ENCODE data around the gene CLK3.

CLK3 gene

DNA sequence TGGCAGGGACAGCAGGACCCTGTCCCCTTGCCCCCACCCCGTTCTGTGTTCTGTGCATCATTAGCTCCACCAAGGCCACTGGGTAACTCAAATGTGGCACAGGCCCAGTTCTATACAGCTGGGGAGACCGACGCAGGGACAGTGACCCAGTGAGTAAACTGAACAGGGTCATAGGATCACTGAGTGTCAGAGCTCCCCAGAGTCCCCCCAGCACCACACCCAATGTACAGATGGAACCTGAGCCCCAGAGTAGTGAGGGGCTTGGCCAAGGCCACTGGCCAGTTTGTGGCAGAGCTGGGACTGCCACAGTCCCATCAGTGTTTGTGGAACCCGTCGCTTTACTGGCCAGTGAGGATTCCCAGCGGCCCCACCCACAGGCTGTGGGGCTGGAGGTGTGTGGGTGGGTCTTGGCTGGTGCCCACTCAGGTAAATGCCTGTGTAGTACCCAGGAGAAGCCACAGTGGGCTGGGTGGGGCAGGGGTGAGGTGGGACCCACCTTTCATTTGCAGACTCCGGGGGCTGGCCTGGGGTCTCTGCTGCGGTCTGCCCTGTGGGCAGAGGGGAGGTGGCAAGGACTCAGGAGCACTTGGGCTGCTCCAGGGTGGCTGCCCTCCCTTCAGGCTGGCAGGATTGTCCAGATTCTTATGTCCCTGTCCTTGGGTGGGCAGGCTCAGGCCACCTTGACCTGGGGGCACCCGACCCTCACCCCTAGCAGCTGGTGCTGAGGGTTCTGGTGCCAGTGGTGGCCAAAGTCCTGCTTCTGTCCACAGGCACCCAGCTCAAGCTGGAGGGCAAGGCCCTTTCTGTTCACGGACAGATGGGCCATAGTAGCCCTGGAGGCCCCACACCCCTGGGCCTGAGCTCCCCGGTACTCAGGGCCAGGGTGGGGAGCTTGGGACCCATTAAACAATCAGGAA is 11.6 kb upstream of the CLK3 start:
- DNase-seq: no peak

DNA sequence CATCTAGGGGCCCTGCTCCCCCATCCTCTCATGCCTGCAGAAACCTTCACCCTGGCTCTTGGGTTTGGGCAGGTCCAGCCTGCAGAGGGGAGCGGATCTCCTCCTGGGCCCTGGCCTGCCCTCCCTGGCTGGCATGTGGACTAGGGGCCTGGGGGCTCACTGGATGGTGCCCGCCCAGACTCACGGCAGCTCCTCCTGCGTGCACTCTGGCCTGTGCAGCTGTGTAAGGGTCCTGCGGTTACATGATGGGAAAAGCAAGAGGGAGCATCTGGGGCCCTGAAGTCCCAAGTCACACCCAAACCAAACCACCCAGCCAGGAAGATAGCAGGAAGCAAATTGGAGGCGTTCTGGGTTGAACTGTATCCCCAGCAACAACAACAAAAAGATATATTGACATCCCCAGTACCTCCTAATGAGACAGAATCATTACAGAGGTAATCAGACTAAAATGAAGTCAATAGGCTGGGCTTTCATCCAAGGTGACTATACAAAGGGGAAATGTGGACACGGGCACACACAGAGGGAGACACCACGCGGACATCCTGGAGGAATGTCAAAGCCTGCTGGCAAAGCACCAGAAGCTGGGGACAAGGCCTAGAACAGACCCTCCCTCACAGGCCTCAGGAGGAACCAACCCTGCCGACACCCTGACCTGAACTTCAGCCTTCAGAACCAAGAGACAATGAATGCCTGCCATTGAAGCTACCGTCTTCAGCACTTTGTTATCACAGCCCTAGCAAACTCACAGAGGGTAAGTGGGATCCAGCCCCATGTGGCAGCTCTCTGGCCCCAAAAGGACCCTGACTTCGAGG is 10.4 kb upstream of the CLK3 start:
- no peak for DNase-seq

DNA sequence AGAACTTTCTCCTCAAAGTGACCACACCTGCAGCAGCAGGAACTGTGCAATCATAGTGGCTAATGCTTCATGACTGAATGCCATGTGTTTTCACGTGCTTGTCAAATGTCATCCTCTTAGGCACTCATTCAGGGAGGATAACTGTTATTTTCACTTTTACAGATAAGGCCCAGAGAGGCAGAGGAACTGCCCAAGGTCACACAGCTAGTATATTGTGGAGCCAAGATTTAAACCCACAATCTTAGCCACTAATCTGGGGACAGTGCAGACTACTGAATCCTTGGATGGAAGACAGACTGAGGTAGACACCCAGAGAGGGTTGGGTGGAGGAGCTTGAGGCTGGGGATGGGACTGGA is 9.9 kb upstream of the CLK3 start:
- DNase-seq: no peak

DNA sequence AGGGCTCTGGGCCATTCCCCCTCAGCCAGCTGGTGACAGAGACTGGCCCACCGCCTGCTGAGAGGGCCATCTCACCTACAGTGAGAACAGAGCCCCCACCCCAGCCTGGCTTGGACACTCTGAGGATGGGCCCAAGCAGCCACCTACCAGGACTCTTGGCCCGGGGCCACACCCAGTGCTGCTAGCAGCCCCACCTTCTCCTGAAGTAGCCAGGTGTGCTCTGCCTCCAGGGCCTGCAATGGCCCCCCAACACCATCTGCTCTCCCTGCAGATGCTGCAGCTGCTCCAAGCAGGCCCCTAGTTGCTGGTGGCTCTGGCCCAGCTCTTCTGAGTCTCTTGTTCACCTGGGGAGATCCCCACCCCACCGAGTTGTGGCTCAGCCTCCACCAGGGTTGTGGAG is 6.8 kb upstream of the CLK3 start:
- DNase-seq: no peak

DNA sequence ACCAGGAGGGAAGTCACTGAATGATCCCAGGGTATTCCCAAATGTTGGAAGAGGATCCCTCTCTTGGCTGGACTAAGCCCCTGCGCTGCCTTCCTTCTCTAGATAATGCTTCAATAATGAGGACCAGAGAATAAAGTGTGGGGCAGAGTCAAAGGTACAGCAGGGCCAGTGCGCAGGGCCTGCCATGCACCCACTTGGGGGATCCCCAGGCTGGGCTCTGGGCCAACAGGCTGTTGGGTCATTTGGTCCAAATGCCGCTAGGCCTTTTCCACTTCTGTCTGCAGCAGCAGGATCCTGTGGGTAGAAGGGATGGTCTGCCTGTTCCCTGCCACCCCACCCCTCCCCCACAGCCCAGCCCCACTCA is 5.7 kb upstream of the CLK3 start:
- no peak for DNase-seq

DNA sequence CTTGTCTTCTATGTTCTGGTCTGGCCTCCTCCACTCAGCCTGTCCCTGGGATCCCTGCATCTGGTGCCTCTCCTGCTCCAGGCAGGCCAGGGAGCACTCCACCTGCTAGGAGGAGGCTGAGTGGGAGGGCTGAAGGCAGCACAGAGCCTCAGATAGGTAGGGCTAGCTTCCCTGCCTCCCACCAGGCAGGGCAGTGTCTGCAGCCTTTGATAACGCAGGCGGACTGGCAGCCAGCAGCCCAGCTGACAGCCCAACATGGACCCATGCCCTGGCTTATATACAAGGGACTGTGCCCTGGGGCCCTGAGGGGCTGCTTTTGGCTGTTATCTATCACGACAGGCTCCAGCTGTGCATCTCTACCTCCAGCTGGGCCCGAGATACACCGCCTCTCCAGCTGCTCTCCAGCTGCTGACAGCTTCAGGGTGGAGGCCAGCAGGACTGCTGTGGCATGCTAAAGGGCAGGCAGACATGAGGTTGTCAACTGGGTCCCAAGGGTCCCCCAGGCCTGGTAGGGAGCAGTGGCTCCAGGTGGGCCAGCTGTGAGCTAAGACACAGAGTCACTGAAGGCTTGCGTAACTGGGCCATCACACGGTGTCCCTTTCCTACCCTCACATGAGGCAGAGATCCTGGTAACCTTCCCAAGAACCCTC is 5.2 kb upstream of the CLK3 start:
- DNase-seq: no peak

DNA sequence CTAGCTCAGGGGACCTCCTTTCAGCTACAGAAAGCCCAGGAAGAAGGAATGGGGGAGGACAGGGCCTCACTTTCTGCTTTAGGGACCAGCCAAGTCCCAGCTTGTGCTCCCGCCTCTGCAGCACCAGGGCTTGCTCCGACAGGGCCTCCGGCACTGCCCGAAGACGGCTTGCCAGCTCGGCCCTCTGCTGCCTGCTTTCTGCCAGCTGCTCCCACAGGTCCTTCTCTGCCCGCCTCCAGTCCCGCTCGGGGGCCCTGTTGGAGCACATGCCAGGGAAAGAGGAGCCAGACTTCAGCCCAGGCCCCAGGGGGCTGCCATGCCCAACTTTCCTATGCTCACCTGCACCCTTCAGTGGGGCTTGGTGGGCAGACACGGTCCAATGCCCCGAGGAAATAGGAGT is 4.3 kb upstream of the CLK3 start:
- no peak for DNase-seq

DNA sequence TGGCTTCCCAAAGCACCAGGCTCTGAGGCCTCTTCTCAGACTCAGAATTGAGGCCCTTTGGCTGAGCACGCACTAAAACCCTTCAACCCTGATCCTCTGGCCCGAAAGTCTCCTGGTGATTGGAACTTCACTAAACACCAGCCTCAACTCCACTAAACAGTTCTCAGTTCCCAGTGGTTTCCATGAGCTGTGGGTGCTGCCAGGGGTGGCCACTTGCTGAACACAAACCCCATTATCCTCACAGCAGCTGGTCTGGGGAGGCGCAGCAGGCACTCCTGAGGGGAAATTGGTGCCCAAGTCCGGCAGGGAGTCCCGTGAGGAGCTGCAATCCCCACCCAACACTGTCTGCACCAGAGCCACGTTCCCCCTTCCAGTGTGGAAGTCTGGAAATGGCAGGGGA is 3.8 kb upstream of the CLK3 start:
- no peak for DNase-seq

DNA sequence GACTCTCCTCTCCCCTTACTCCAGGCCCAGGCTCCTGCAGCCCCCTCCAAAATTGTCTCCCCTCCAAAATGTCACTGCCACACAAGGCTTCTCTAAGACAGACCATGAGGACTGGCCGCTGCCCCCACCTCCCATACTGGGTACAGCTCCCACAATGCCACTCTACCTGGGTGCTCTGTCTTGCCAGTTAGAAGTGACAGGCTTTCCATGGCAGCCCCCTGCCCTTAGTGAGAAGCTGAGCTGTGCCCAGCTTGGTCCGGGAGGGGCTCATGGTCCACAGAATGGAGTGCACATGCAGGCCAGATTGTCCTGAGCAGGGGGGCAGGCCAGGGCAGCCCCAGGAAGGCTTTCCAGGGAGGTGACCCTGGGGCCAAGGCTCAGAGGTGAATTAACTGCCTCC is 3.0 kb upstream of the CLK3 start:
- DNase-seq: no peak

DNA sequence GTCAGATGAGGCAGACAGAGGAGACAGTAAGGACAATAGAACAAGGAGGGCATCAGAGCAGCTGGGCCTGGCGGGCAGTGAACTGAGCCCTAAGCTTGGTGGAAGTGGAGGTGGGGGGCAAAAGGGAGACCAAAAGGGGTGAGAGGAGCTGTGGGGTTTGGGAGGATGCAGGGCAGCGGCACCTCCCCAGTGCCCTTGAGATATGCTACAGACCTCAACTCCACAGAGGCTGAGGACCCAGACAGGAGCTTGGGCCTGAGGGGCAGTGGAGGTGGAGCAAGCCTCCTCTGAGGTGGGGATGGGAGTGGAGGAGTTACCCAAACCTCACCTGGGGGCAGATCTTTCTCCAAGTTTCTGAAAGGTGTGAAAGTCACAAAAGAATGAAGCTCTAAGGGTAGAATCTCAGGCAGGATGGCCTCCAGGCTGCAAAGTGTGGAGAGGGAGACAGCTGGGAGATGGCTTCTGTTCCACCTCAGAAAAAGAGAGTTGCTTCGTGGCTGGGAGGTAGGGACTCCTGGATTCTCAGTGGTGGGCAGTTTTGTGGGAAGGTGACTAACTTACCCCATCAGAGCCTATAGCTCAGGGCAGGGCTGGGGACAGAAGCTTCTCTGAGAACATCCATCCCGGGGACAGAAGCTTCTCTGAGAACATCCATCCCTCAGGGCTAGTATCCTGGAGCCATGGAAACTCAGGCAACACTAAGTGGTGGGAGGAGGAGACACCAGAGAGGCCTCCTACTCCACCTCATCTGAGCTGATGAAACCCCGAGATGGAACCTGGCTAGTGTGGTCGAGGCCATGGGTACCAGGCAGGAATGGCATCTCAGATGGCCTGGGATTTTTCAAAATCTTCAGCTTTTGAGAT is 2.3 kb upstream of the CLK3 start:
- DNase-seq: no peak

DNA sequence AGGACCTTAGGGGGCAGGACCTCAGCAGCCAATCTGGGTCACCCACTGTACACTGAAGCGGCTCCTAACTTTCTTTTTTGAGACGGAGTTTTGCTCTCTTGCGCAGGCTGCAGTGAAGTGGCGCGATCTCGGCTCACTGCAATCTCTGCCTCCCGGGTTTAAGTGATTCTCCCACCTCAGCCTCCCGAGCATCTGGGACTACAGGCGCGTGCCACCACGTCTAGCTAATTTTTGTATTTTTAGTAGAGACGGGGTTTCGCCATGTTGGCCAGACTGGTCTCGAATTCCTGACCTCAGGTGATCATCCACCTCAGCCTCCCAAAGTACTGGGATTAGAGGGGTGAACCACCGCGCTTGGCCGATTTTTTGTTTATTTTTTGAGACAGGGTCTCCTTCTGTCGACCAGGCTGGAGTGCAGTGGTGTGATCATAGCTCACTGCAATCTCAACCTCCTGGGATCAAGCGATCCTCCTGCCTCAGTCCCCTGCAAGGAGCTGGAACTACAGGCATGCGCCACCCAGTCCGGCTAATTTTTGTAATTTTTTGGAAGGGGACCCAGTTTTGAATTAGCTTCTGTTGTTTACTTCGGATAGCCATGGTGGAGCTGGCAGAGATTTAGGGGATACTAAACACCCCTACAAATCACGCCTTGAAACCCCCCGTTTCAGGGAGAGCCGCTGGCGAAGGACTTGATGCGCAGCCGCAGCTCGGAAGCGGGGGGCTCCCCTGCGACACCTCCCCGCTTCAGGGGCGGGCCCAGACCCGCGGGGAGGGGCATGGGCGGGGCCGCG is 1.5 kb upstream of the CLK3 start:
- no peak for DNase-seq

DNA sequence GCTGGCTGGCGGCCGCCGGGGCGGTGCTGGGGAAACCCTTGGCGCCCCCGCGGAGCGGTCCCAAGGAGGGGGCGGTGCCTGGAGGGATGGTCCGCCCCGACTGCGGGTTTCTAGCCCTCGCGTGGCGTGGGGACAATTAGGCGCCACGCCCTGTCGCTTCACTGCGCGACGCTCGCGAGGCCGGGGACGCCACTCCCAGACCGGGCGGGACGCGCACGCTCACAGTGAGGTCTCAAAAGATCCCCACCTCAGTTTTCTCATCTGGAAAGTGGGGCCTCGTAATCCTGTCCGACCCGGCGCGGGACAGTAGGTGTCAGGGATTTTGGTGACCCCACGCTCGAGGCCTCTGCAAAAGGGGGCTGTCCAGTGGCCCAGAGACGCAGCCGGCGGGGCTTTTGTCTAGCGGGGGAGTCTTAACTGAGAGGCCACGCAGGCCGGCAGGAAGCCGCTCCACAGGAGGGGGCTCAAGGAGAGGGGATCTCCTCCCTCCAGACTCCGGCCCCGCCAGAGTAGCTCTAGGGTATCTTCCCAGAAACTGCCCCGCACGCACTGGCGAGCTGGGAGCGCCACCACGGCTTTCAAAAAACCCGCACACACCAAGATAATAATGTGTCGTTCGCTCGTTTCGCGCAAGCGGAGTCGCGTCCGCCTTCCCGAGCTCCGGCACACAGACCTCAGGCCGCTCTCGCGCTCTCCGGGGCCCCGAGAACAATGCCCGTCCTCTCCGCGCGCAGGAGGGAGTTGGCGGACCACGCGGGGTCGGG is 710 bp upstream of the CLK3 start:
- DNase-seq: peak; percentile 81

DNA sequence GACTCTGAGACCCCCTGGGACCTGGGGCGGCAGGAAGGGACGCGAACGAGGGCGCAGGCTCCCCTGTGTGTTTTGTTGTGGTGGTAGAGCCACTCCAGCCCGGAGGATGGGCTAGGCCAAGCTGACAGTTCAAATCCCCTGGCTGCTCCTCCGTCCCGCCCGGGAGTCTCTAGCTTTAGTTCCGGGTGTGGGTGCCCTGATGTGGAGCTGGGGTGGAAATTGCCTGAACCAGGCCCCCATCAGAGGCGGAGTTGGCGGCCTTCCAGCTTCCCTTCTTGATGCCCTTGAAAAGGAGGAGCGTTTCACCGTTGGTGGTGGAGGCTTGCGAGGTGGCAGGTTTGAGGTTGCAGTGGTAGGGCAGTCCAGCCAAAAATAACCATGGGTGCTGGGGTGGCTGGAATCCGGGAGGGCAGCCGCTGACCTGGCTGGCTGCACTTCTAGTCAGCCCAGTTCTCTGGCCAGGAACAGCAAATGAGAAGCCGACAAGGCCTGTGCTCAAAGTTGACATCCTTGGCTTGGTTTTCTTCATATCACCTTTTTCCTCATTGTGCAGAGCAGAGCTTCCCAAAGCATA is 817 bp downstream of the CLK3 start:
- peak; percentile 11 for DNase-seq

DNA sequence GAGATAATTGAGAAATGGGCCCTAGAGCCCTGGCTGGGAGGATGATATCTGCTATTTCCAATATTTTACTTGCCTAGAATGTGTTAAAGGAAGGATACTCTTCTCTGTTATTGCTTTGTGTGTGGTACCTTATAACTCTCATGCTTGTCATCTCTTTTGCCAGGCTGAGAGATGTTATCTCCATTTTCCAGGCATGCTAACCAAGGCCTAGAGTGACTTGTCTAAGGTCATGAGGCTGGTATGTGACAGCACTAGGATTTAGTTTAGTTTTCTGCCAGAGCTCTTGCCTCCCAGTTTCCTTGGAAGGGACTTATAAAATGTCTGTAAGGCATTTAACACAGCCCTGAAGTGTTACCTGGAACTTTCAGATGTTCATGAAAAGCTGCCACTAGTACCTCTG is 1.4 kb downstream of the CLK3 start:
- DNase-seq: no peak

DNA sequence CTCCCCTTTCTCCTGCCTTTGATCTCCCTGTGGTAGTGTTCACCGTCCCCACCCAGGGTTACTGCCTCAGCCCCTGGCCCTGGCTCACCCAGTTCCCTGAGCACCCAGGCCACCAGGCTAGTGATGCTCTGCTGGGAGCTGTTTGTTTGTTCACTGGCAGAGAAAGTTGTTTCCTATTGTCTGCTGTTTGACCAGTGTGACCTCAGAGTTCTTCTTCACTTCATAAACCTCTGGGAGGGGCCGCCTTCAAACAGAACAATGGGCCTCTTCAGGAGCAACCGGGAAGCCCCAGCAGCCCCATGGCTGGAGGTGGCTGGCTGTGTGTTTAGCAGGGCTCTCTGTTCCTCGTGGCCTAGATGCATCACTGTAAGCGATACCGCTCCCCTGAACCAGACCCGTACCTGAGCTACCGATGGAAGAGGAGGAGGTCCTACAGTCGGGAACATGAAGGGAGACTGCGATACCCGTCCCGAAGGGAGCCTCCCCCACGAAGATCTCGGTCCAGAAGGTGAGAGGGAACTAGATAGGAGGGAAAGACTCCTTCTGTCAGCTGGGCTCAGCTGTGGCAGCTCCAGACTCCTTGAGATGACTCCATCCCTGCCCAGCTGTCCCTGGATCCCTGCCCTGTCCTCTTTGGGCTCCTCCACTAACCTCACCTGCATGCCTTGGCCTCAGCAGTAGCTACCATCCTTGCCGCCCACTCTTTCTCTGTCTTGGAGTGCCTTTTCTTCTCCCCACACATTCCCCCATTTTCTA is 3.4 kb downstream of the CLK3 start:
- DNase-seq: no peak

DNA sequence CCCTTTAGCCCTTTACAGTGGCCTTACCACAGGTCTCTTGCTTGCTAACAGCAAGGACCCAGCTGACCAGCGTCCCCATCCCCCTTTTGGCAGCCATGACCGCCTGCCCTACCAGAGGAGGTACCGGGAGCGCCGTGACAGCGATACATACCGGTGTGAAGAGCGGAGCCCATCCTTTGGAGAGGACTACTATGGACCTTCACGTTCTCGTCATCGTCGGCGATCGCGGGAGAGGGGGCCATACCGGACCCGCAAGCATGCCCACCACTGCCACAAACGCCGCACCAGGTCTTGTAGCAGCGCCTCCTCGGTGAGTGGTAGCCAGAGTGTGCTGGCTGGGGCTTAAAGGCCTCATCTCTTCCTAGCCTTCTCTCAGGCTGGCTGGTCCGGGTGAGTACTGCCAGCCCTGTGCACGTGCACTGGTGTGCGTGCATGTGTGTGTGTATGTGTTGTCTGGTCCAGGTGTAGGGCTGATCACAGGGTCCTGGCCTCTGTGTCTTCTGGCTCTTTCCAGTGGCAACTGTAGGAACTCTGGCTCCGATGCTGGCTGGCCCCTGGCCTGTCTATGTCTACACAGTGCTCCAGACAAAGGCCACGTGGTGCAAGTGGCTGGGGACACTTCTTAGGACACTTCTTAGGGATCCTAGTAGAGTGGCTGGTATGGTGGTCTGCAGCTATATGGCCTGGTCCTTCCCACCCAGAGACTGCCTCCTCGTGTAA is 4.4 kb downstream of the CLK3 start:
- no peak for DNase-seq

DNA sequence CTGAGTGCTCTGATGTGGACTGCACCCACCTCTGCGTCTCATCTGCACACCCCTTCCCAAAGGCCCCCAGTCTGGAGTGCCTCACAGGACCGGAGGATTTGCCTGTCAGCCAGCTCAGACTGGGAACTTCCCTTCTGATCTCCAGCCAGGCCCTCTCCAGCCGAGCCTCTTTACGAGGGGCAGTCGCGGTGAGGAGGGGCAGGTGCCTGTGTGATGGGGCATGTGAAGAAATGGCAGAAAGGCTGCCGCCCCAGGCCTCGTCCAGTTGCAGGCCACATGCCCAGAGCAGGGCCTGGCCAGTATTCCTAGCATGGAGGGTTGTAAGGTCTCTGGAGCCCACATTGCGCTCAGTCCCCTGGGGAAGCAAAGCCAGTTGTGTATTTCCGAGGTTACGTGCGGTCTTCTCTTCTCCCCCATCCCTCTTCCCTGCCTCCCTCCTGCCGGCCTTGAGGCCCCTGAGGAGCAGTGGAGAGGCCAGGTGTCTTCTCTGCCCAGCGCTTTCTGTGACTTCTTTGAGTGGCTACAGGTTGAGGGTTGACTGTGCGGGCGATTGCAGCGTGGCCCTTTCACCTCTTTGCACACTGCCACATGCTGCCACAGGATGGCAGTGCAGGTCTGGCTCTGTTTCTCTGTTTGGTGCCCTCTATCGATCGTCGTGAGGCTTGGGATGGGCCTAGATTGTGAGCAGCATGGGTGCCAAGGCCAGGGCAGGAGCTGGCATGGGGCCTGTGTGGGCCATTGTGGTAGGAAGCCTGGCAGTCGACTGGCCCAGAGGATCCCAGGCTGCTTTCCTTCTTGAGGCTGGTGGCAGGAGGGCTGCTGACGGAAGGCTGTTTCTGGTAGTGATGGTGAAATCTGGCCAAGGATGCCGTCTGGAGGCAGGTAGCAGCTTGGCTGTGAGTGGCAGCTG is 5.3 kb downstream of the CLK3 start:
- DNase-seq: peak; percentile 79

DNA sequence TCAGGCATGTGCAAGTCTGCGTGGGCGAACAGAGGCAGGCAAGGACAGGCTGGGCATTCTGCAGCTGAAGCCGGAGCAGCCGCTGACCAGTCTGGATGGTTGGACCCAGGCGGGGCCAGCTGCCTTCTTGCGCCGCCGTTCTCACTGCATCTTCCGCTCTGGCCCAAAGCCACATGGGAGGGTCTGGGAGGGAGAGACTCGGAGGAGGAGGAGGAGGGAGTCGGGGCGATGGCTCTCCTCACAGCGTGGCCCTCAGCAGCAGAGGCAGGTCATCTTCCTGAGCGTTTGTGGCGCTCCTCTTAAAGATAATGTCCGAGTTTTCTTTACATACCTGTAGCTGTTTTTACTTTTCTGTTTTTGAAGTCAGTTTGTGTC is 5.9 kb downstream of the CLK3 start:
- no peak for DNase-seq
